K562 (cell line): ENCODE measurements around the gene ESRRG. TPM values are rescaled to one million over a fixed set of nuclear protein-coding genes. Genes with fewer than 3 reads are reported as not detected.

ENCODE experiments used
- ATAC-seq: fragments of 200-7000 bp; cut with Tn5 transposase; 3 replicates; pipeline ENCODE4 v1.9.1; 2020; ENCODE audit warnings: moderate library complexity
- BruUV-seq: library from RNA; stranded (reverse); fragments of 400-500 nt; replicated peaks from 2 replicates; lab custom pipeline; 2021; lab: Mats Ljungman, UMichigan
- CTCF ChIA-PET: fragments of 300-600 bp; formaldehyde crosslinking; extraction: SDS; loops from one replicate; lab custom pipeline; 2021; ENCODE audit warnings: low intra/inter-chr PET ratio; lab: Yijun Ruan, JAX
- POLR2A ChIA-PET: fragments of 300-600, 350-650 bp; sonication (Branson Sonifier 250); formaldehyde crosslinking; extraction: SDS; loops from one replicate; lab custom pipeline; 2021; ENCODE audit warnings: antibody characterized with exemption, inconsistent platforms; lab: Yijun Ruan, JAX
- DNase-seq, 4 experiments: peaks; one replicate each; pipeline versions ENCODE4 v3.0.0 to v3.0.0-alpha.2; 2011 to 2018; ENCODE audit warnings: low spot score in 3 of 4, mixed read lengths in 3 of 4; ENCODE audit errors: extremely low read depth in 1 of 4
- FAIRE-seq: peaks from 2 replicates; lab custom pipeline; 2011; peaks lifted over from hg19 to GRCh38; lab: Jason Lieb, UNC
- H2AFZ ChIP-seq: 2 replicates; pipeline ENCODE4 v1.6.0; 2011; ENCODE audit warnings: low read depth, low read length, control low read depth, inconsistent platforms
- H3K27ac ChIP-seq: fragments of 200-600 bp; 3 replicates; pipeline ENCODE4 v1.8.0; 2011; ENCODE audit warnings: low read depth, mild to moderate bottlenecking, control low read depth, inconsistent platforms, low read length, moderate library complexity, mixed read lengths; ENCODE audit errors: extremely low read depth
- H3K27me3 ChIP-seq, 2 experiments: fragments of 300-600 bp in 1 of 2; 2 replicates in 1 of 2; 3 replicates in 1 of 2; pipeline versions ENCODE4 v1.6.0 to v1.8.0; 2011; ENCODE audit warnings: inconsistent platforms in 2 of 2, low read length in 2 of 2, mild to moderate bottlenecking in 1 of 2, mixed read lengths in 1 of 2, moderate library complexity in 1 of 2; ENCODE audit not compliant: control insufficient read depth in 2 of 2, insufficient read depth in 2 of 2
- H3K36me3 ChIP-seq: fragments of 300-600 bp; 3 replicates; pipeline ENCODE4 v1.8.0; 2011; ENCODE audit warnings: mild to moderate bottlenecking, low read length, inconsistent platforms; ENCODE audit not compliant: control insufficient read depth, insufficient read depth
- H3K4me1 ChIP-seq, 2 experiments: fragments of 200-600 bp in 1 of 2; replicated peaks in 1 of 2; 2 replicates in 1 of 2; 3 replicates in 1 of 2; pipeline versions ENCODE4 v1.5.1 to v1.8.0; 2011; ENCODE audit warnings: inconsistent platforms in 2 of 2, low read length in 2 of 2, mild to moderate bottlenecking in 1 of 2, mixed read lengths in 1 of 2, moderate library complexity in 1 of 2; ENCODE audit not compliant: control insufficient read depth in 2 of 2, insufficient read depth in 2 of 2
- H3K4me2 ChIP-seq: 2 replicates; pipeline ENCODE4 v1.6.1; 2011; ENCODE audit warnings: low read length, control low read depth, inconsistent platforms, mixed read lengths; ENCODE audit not compliant: insufficient read depth
- H3K4me3 ChIP-seq: fragments of 200-600 bp; sonication (generic), shearing (Covaris generic); 2 replicates; pipeline ENCODE4 v1.5.1; 2016; ENCODE audit warnings: control low read depth, inconsistent platforms
- H3K79me2 ChIP-seq: fragments of 200-600 bp; 3 replicates; pipeline ENCODE4 v1.8.0; 2011; ENCODE audit warnings: low read length, inconsistent platforms; ENCODE audit not compliant: control insufficient read depth, insufficient read depth
- H3K9ac ChIP-seq, 2 experiments: 2 replicates each; pipeline versions ENCODE4 v1.6.0 to v1.6.1; 2011; ENCODE audit warnings: low read depth in 2 of 2, low read length in 2 of 2, control low read depth in 1 of 2, inconsistent platforms in 1 of 2, mild to moderate bottlenecking in 1 of 2, mixed read lengths in 1 of 2; ENCODE audit not compliant: insufficient read depth in 1 of 2
- H3K9me1 ChIP-seq: one replicate; pipeline ENCODE4 v1.6.0; 2011; ENCODE audit warnings: inconsistent platforms, mild to moderate bottlenecking, low read length, moderate library complexity; ENCODE audit not compliant: control insufficient read depth, insufficient read depth
- H3K9me3 ChIP-seq: replicated peaks from 2 replicates; pipeline ENCODE4 v1.5.1; 2011; ENCODE audit warnings: low read depth, low read length, inconsistent platforms; ENCODE audit not compliant: control insufficient read depth, insufficient read depth
- H4K20me1 ChIP-seq: replicated peaks from 2 replicates; pipeline ENCODE4 v1.6.1; 2011; ENCODE audit warnings: low read length, inconsistent platforms, mixed read lengths; ENCODE audit not compliant: control insufficient read depth, insufficient read depth
- NELFE ChIP-seq: IDR thresholded peaks from 2 replicates; pipeline ENCODE4 v1.6.1; 2011; ENCODE audit warnings: mild to moderate bottlenecking; ENCODE audit not compliant: insufficient read depth, insufficient read length
- POLR2AphosphoS2 ChIP-seq: IDR thresholded peaks from 2 replicates; pipeline ENCODE4 v1.6.1; 2012; ENCODE audit warnings: low read length, improper control_type of control experiment
- SMARCA4 ChIP-seq: fragments of 450-650 bp; IDR thresholded peaks from 2 replicates; pipeline ENCODE4 v1.6.1; 2016
- ZNF184 ChIP-seq: sonication (generic); formaldehyde crosslinking; IDR thresholded peaks from 2 replicates; pipeline ENCODE4 v1.5.0; 2020; ENCODE audit warnings: missing genetic modification reagents
- ZNF551 ChIP-seq: fragments of 250-450 bp; sonication (Bioruptor Pico); IDR thresholded peaks from 2 replicates; pipeline ENCODE4 v1.5.0; 2021; ENCODE audit warnings: mild to moderate bottlenecking, moderate library complexity
- ZNF696 ChIP-seq: fragments of 250-450 bp; sonication (Bioruptor Pico); conservative IDR thresholded peaks from 2 replicates; pipeline ENCODE4 v1.4.0; 2020; ENCODE audit warnings: mild to moderate bottlenecking, moderate library complexity
- WGBS: fragments of 100-300 bp; shearing (Covaris generic); methylation state at CpG from one replicate; pipeline ENCODE4 v1.1.6; 2016; ENCODE audit warnings: low coverage, mixed read lengths; ENCODE audit not compliant: insufficient coverage; ENCODE audit errors: missing lambda C conversion rate; 5-methylcytosine and 5-hydroxymethylcytosine counted together
- in situ Hi-C: fragments of 300-500 bp; cut with MboI; formaldehyde crosslinking; loops from 4 replicates; pipeline ENCODE4 v1.15.0; 2018; ENCODE audit warnings: inconsistent platforms, mixed read lengths
- intact Hi-C: fragments of 100-400 bp; cut with micrococcal nuclease; formaldehyde crosslinking; loops from 2 replicates; pipeline ENCODE4 v1.14.2; 2022
- polyA plus RNA-seq, 8 experiments: library from polyadenylated mRNA; depleted of rRNA in 4 of 8; stranded (reverse) in 5 of 8; unstranded in 3 of 8; fragments of >200 nt; fragmentation: Nextera tagmentation in 2 of 8; fragmentation: Illumina TruSeq in 1 of 8; extraction: Ambion mirVana in 2 of 8; extraction: Trizol in 1 of 8; gene quantifications; 2 replicates each; pipeline versions ENCODE4 v1.2.1 to v1.2.3, GENCODE V29; 2011 to 2014; ENCODE audit warnings: inconsistent platforms in 1 of 8, missing spikeins in 1 of 8
- total RNA-seq, 7 experiments: library from RNA; depleted of rRNA in 6 of 7; stranded (reverse); fragments of >200 nt in 6 of 7; fragmentation: Illumina TruSeq in 2 of 7; extraction: Trizol in 2 of 7; gene quantifications; 2 replicates each; pipeline versions ENCODE4 v1.2.1 to v1.2.3, GENCODE V29; 2011 to 2021; ENCODE audit warnings: low replicate concordance in 1 of 7
- TF ChIP-seq, protein P1 (sequence below): fragments of 450-650 bp; IDR thresholded peaks from 2 replicates; pipeline ENCODE4 v1.6.1; 2016; ENCODE audit warnings: missing biosample characterization, missing genetic modification characterization
- TF ChIP-seq, protein P2 (sequence below): fragments of 250-450 bp; sonication (Bioruptor Pico); IDR thresholded peaks from 2 replicates; pipeline ENCODE4 v1.6.1; 2021; ENCODE audit warnings: mild to moderate bottlenecking

ESRRG gene
- total and polyA plus RNA-seq, 9 of the 15 experiments (the other 6 are each of a cell fraction or from before 2014, with no cell fraction given) = not detected

DNA sequence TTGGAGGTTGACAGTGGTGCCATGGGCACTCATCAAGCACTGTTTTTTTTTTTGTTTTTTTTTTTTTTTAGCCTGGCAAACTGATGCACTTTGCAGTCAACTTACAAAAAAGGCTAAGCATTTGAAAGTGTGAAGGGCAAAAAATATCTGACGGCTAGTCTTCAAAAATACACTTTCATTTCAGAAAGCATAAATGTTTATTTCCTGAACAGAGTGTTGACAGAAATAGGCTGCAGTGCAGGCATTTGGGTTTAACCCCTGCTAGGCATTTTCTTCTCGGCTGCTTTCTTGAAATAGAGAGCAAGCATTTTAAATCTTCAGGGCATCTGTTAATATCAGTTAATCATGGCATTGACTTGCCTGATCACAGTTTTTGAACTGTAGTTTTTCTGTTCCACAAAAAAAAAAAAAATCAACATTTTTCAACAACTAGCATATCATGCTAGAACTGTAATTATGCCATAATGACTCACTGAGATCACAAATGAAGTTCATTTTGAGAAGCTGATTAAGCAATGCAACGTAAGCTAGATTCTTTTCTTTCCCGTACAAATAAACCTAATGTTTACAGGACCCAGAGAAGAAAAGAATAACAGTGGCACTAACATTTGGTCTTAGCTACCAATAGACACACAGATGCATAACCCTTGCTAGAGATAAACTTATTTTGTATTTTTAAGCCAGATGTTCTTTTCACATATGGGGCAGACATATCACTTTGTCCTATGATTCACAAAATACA is 199.6 kb downstream of the ESRRG start:
- in situ Hi-C loops = no loop called here

DNA sequence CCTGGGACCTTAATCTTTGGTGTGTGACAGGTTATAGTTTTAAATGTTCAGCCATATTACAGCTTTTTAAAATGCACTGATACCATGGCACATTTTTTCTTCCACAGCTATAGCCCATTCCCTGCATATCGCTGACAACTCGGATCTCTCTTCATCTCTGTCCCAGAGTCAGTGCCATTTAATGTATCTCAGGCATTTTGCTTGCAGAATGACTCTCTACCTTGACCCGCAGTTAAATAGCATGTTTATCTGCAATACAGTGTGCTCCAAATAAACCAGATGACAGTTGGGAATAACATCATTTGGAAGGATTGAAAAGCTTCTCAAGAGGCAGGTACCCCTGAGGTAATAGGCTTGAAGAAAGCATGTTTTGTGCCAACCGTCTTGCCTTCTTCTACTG is 200.2 kb downstream of the ESRRG start:
- WGBS = 0% methylated on average over 4 of the region's 4 CpGs
- Histone ChIP-seq H3K79me2 (no peaks in the 10 kb centered on the region), H3K27ac (no peak overlapping the region), H3K9me1 (no peaks in the 10 kb centered on the region), H3K9me3 (no peaks in the 10 kb centered on the region; the same call in 1 of the 2 replicates), H3K4me3 (no peak overlapping the region), H2AFZ (no peak overlapping the region), H3K9ac (no peak overlapping the region), H3K27me3 (no peaks in the 10 kb centered on the region), H3K4me2 (no peak overlapping the region), H3K36me3 (no peaks in the 10 kb centered on the region), H4K20me1 (no peaks in the 10 kb centered on the region), H3K4me1 (no peaks in the 10 kb centered on the region)
- ATAC-seq (no peak), FAIRE-seq (no peak)
- BruUV-seq = no TSS peak
- POLR2A ChIA-PET = no interaction called here
- intact Hi-C loops = no loop called here
- TF ChIP-seq NELFE = no peak
- no peak for TF ChIP-seq SMARCA4
- TF ChIP-seq, protein P1, sequence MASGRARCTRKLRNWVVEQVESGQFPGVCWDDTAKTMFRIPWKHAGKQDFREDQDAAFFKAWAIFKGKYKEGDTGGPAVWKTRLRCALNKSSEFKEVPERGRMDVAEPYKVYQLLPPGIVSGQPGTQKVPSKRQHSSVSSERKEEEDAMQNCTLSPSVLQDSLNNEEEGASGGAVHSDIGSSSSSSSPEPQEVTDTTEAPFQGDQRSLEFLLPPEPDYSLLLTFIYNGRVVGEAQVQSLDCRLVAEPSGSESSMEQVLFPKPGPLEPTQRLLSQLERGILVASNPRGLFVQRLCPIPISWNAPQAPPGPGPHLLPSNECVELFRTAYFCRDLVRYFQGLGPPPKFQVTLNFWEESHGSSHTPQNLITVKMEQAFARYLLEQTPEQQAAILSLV (tag) = no peak
- TF ChIP-seq ZNF696 (CRISPR knock-in tag) = no peak
- TF ChIP-seq, all 486 proteins: peak for 0
- DNase-seq = no peak
- CTCF ChIA-PET = no interaction called here
- in situ Hi-C loops = no loop called here

More for the DNA sequence above, 199.6 kb downstream of the ESRRG start:
- Histone ChIP-seq H3K79me2 (no peaks in the 10 kb centered on the region), H3K27me3 (no peaks in the 10 kb centered on the region), H3K9me1 (no peaks in the 10 kb centered on the region), H2AFZ (no peak overlapping the region), H4K20me1 (no peaks in the 10 kb centered on the region), H3K4me2 (no peak overlapping the region), H3K9me3 (no peaks in the 10 kb centered on the region; the same call in 1 of the 2 replicates), H3K27ac (no peak overlapping the region), H3K4me3 (no peak overlapping the region), H3K4me1 (no peaks in the 10 kb centered on the region), H3K9ac (no peak overlapping the region), H3K36me3 (no peaks in the 10 kb centered on the region)
- intact Hi-C loops = no loop called here
- POLR2A ChIA-PET = no interaction called here
- CTCF ChIA-PET = no interaction called here
- no peak for DNase-seq
- no peak for FAIRE-seq
- no TSS peak for BruUV-seq
- ATAC-seq = no peak
- 1% methylated on average over 4 of the region's 4 CpGs for WGBS
- TF ChIP-seq, protein P2, sequence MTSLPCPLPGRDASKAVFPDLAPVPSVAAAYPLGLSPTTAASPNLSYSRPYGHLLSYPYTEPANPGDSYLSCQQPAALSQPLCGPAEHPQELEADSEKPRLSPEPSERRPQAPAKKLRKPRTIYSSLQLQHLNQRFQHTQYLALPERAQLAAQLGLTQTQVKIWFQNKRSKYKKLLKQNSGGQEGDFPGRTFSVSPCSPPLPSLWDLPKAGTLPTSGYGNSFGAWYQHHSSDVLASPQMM = no peak
- TF ChIP-seq ZNF184 (CRISPR knock-in tag) = no peak
- no peak for TF ChIP-seq ZNF551 (CRISPR knock-in tag)
- no peak for TF ChIP-seq POLR2AphosphoS2
